ENCODE measurements around the gene FZD7. TPM values are rescaled to one million over a fixed set of nuclear protein-coding genes. Genes with fewer than 3 reads are reported as not detected.

The FZD7 gene
- total and polyA plus RNA-seq, 9 of the 15 experiments (the other 6 are each of a cell fraction or from before 2014, with no cell fraction given): 0.11 to 2.4 (median 0.69) TPM

- CTCF ChIA-PET (ENCODE audit: low intra/inter-chr PET ratio): no interaction called here
- Histone ChIP-seq H3K4me2 (ENCODE audit: insufficient read depth, low read length) (no peak overlapping the region), H3K9me3 (replicated peaks; ENCODE audit: control insufficient read depth, insufficient read depth, low read depth, low read length) (no peaks in the 10 kb centered on the region), H2AFZ (ENCODE audit: low read depth, low read length) (no peak overlapping the region), H3K4me3 (no peak overlapping the region), H4K20me1 (replicated peaks; ENCODE audit: control insufficient read depth, insufficient read depth, low read length) (no peaks in the 10 kb centered on the region), H3K79me2 (ENCODE audit: control insufficient read depth, insufficient read depth, low read length) (no peaks in the 10 kb centered on the region), H3K4me1 (replicated peaks in 1 of 2; ENCODE audit: control insufficient read depth in 2 of 2, insufficient read depth in 2 of 2, low read length in 2 of 2) (no peaks in the 10 kb centered on the region; a peak in 1 of 5 replicates), H3K27ac (ENCODE audit: extremely low read depth, low read depth, low read length) (no peak overlapping the region), H3K9ac (ENCODE audit: insufficient read depth in 1 of 2, low read depth in 2 of 2, low read length in 2 of 2) (no peak overlapping the region), H3K36me3 (ENCODE audit: control insufficient read depth, insufficient read depth, low read length) (no peaks in the 10 kb centered on the region), H3K9me1 (ENCODE audit: control insufficient read depth, insufficient read depth, low read length) (no peaks in the 10 kb centered on the region), H3K27me3 (ENCODE audit: control insufficient read depth in 2 of 2, insufficient read depth in 2 of 2, low read length in 2 of 2) (0 out of 5 replicates have a peak, but pooled peaks cover 0 to 6% of the 10 kb centered on the region in 2 experiments)
- no peak for FAIRE-seq
- no TSS peak for BruUV-seq (replicated peaks)
- peak; percentile 68; the same call in 2 of the 3 replicates for ATAC-seq
- peak in 2 of 4 experiments; percentile 23 to 25 for DNase-seq (ENCODE audit: extremely low read depth in 1 of 4, low spot score in 3 of 4)
- POLR2A ChIA-PET: interaction anchor here (0.5 kb wide), 1 partner anchor 8 kb away, joined by 3 read pairs; no protein-coding TSS in a partner anchor
- no peak for TF ChIP-seq GTF3C2 (IDR thresholded peaks at IDR 0.05; ENCODE audit: borderline replicate concordance, extremely low read depth, insufficient read length)
- TF ChIP-seq ZNF23 (CRISPR knock-in tag; IDR thresholded peaks at IDR 0.05): no peak
- TF ChIP-seq GTF2E2 (tag; IDR thresholded peaks at IDR 0.05): no peak
- TF ChIP-seq RNF2 (IDR thresholded peaks at IDR 0.05): no peak
- no peak for TF ChIP-seq ZNF253 (CRISPR knock-in tag; conservative IDR thresholded peaks at IDR 0.05)
- no peak for TF ChIP-seq ZNF224 (CRISPR knock-in tag; IDR thresholded peaks at IDR 0.05)
- no peak for TF ChIP-seq TAF9B (IDR thresholded peaks at IDR 0.05; ENCODE audit: partially characterized antibody)
- TF ChIP-seq, protein P1, sequence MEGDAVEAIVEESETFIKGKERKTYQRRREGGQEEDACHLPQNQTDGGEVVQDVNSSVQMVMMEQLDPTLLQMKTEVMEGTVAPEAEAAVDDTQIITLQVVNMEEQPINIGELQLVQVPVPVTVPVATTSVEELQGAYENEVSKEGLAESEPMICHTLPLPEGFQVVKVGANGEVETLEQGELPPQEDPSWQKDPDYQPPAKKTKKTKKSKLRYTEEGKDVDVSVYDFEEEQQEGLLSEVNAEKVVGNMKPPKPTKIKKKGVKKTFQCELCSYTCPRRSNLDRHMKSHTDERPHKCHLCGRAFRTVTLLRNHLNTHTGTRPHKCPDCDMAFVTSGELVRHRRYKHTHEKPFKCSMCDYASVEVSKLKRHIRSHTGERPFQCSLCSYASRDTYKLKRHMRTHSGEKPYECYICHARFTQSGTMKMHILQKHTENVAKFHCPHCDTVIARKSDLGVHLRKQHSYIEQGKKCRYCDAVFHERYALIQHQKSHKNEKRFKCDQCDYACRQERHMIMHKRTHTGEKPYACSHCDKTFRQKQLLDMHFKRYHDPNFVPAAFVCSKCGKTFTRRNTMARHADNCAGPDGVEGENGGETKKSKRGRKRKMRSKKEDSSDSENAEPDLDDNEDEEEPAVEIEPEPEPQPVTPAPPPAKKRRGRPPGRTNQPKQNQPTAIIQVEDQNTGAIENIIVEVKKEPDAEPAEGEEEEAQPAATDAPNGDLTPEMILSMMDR (IDR thresholded peaks at IDR 0.05 in 2 of 3, conservative IDR thresholded peaks at IDR 0.05 in 1 of 3; ENCODE audit: insufficient read depth in 2 of 3, low read depth in 1 of 3, low read length in 3 of 3): peak in 1 of 3 experiments; percentile 32; a peak in 2 of 6 replicates
- no peak for TF ChIP-seq ZNF561 (CRISPR knock-in tag; conservative IDR thresholded peaks at IDR 0.05)
- TF ChIP-seq FOS (IDR thresholded peaks at IDR 0.05; ENCODE audit: extremely low read depth, insufficient read length): no peak
- TF ChIP-seq ZNF384 (IDR thresholded peaks at IDR 0.05; ENCODE audit: low read depth, low read length): 0 out of 2 replicates have a peak, but pooled peaks have one; percentile 9
- no peak for TF ChIP-seq SMARCC2 (IDR thresholded peaks at IDR 0.05; ENCODE audit: low read depth)
- TF ChIP-seq ELF2 (CRISPR knock-in tag; IDR thresholded peaks at IDR 0.05): no peak
- intact Hi-C loops (cut with micrococcal nuclease): no loop called here
- in situ Hi-C loops (cut with MboI): no loop called here
- WGBS (ENCODE audit: insufficient coverage, low coverage, missing lambda C conversion rate): 4% methylated on average over 3 of the region's 3 CpGs
Observed at GRCh38 chr2:202060218-202060617, 26.6 kb downstream of the FZD7 start.

Data from K562 (cell line).